ENCODE data around the gene ATP13A4. TPM values are rescaled to one million over a fixed set of nuclear protein-coding genes. Genes with fewer than 3 reads are reported as not detected.

The ATP13A4 gene
- total and polyA plus RNA-seq, 8 donors, result 0.46 to 42.6 (median 17.0) TPM

GRCh38 chr3:193400304-193400703 lies 154.4 kb downstream of the ATP13A4 start:
- no peak for TF ChIP-seq EP300 (IDR thresholded peaks at IDR 0.05)
- no peak for TF ChIP-seq POLR2A (IDR thresholded peaks at IDR 0.05)
- TF ChIP-seq POLR2AphosphoS5 (IDR thresholded peaks at IDR 0.05), result no peak
- TF ChIP-seq CTCF (IDR thresholded peaks at IDR 0.05), result no peak
- H3K9me3 ChIP-seq, result no peaks in the 10 kb centered on the region
- no peaks in the 10 kb centered on the region for H3K4me1 ChIP-seq
- H3K4me3 ChIP-seq, result no peak overlapping the region
- peaks cover 0 to 12% (median 3%) of the 10 kb centered on the region in 4 donors for H3K36me3 ChIP-seq
- DNase-seq, result no peak
- intact Hi-C loops (cut with DNase I; ENCODE audit: low total_unique reads), result no loop called here
- H3K27me3 ChIP-seq, result no peaks in the 10 kb centered on the region
- H3K27ac ChIP-seq, result no peak overlapping the region

DNA sequence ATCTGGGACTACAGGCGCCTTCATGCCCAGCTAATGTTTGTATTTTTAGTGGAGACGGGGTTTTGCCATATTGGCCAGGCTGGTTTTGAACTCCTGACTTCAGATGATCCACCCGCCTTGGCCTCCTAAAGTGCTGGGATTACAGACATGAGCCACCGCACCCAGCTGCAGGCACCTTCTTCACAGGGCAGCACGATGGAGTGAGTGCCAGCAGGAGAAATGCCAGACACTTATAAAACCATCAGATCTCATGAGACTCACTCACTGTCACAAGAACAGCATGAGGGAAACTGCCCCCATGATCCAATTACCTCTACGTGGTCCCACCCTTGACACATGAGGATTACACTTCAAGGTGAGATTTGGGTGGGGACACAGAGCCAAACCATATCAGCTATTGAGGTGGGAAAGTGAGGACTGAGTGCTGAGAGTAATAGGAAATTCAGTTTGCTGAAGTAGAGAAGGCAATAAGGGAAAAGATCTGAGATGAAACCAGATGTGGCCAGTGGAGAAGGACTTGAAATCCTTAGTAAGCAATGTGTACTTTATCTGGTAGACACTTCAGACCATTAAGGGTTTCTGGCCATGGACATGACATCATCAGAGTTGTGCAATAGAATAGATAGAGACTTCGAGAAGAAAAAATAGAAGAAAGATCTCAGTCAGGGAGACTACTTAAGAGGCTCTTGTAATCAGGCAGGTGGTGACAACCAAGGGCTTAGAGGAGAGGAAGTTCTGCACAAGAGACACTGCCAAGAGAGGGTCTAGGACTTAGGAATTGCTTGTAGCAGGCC lies 158.0 kb downstream of the ATP13A4 start:
- H3K27ac ChIP-seq, result no peak overlapping the region
- no peak overlapping the region for H3K4me3 ChIP-seq
- H3K4me1 ChIP-seq, result no peaks in the 10 kb centered on the region
- H3K9me3 ChIP-seq, result no peaks in the 10 kb centered on the region
- no peak for DNase-seq
- 61 to 82% (median 75%) methylated on average over 5 to 7 of the region's 7 CpGs for WGBS, 5 donors
- intact Hi-C loops (cut with DNase I; ENCODE audit: low total_unique reads), result no loop called here
- H3K36me3 ChIP-seq, result no peaks in the 10 kb centered on the region
- TF ChIP-seq POLR2AphosphoS5 (IDR thresholded peaks at IDR 0.05) (no peak), EP300 (IDR thresholded peaks at IDR 0.05) (no peak), POLR2A (IDR thresholded peaks at IDR 0.05) (no peak)
- H3K27me3 ChIP-seq, result no peaks in the 10 kb centered on the region

GRCh38 chr3:193391902-193392301 lies 162.8 kb downstream of the ATP13A4 start:
- intact Hi-C loops (cut with DNase I; ENCODE audit: low total_unique reads), result no loop called here
- H3K27ac ChIP-seq, result no peak overlapping the region
- 65 to 86% (median 77%) methylated on average over 3 of the region's 3 CpGs for WGBS, 5 donors
- H3K36me3 ChIP-seq, result no peaks in the 10 kb centered on the region
- H3K4me3 ChIP-seq, result no peak overlapping the region
- H3K27me3 ChIP-seq, result peaks cover 0 to 6% (median 0%) of the 10 kb centered on the region in 3 donors
- no peaks in the 10 kb centered on the region for H3K9me3 ChIP-seq
- no peak for DNase-seq
- TF ChIP-seq EP300 (IDR thresholded peaks at IDR 0.05), result no peak
- no peak for TF ChIP-seq POLR2AphosphoS5 (IDR thresholded peaks at IDR 0.05)
- TF ChIP-seq CTCF (IDR thresholded peaks at IDR 0.05), result no peak
- no peak for TF ChIP-seq POLR2A (IDR thresholded peaks at IDR 0.05)
- H3K4me1 ChIP-seq, result no peaks in the 10 kb centered on the region

- no peaks in the 10 kb centered on the region for H3K4me1 ChIP-seq
- no peaks in the 10 kb centered on the region for H3K9me3 ChIP-seq
- H3K36me3 ChIP-seq, result no peaks in the 10 kb centered on the region
- H3K27ac ChIP-seq, result no peak overlapping the region
- no peak for DNase-seq
- intact Hi-C loops (cut with DNase I; ENCODE audit: low total_unique reads), result no loop called here
- H3K27me3 ChIP-seq, result peaks cover 0 to 6% (median 0%) of the 10 kb centered on the region in 3 donors
- 75 to 89% (median 78%) methylated on average over 2 of the region's 2 CpGs for WGBS, 5 donors
- no peak for TF ChIP-seq POLR2AphosphoS5 (IDR thresholded peaks at IDR 0.05)
- TF ChIP-seq EP300 (IDR thresholded peaks at IDR 0.05), result no peak
- H3K4me3 ChIP-seq, result no peak overlapping the region
Measured at GRCh38 chr3:193389335-193389734, 165.4 kb downstream of the ATP13A4 start.

GRCh38 chr3:193388361-193388760 lies 166.3 kb downstream of the ATP13A4 start:
- Histone ChIP-seq H3K27ac (no peak overlapping the region), H3K36me3 (no peaks in the 10 kb centered on the region), H3K9me3 (no peaks in the 10 kb centered on the region), H3K4me3 (no peak overlapping the region), H3K27me3 (peaks cover 0 to 6% (median 0%) of the 10 kb centered on the region in 3 donors), H3K4me1 (no peaks in the 10 kb centered on the region)
- TF ChIP-seq POLR2AphosphoS5 (IDR thresholded peaks at IDR 0.05) (no peak), CTCF (IDR thresholded peaks at IDR 0.05) (no peak), EP300 (IDR thresholded peaks at IDR 0.05) (no peak), POLR2A (IDR thresholded peaks at IDR 0.05) (no peak)
- intact Hi-C loops (cut with DNase I; ENCODE audit: low total_unique reads), result no loop called here
- 85 to 92% (median 87%) methylated on average over 6 of the region's 6 CpGs for WGBS, 5 donors
- DNase-seq, result no peak
